Amniotic epithelial cell (primary cell): ENCODE data around the gene RNGTT.
"Not testable (repeated sequence)": the region's sequence is repeated elsewhere in the genome, so short reads cannot be mapped to it uniquely, and the experiment has no call there.

Experiments used
- DNase-seq: peaks from one replicate; pipeline ENCODE4 v3.0.0-alpha.2; 2010; ENCODE audit warnings: low read depth

Gene RNGTT

DNA sequence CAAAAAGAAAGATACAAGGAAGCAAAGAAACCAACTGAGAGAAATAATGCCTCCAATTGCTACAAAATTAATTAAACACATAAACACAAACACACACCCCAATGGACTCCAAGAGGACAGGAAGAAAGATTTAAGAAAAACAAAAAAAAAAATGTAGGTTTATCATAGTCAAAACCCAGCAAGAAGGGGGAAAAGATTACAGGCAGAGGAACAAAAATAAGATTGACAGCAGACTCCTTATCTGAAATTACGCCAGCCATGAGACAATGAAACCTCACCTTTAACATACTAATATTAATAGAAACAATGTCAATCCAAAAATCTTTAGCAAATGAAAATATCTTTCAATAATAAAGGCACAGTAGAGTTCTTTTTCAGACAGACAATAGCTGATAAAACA lies 155.8 kb downstream of the RNGTT start:
- peak; percentile 7 for DNase-seq

DNA sequence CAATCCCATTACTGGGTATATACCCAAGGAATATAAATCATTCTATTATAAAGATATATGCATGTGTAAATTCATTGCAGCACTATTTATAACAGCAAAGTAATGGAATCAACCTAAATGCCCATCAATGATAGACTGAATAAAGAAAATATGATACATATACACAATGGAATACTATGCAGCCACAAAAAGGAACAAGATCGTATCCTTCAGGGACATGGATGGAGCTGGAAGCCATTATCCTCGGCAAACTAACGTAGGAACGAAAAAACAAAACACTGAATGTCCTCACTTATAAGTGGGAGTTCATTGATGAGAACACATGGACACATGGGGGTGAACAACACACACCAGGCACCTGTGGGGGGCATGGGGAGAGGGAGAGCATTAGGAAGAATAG lies 156.7 kb downstream of the RNGTT start:
- no peak for DNase-seq

DNA sequence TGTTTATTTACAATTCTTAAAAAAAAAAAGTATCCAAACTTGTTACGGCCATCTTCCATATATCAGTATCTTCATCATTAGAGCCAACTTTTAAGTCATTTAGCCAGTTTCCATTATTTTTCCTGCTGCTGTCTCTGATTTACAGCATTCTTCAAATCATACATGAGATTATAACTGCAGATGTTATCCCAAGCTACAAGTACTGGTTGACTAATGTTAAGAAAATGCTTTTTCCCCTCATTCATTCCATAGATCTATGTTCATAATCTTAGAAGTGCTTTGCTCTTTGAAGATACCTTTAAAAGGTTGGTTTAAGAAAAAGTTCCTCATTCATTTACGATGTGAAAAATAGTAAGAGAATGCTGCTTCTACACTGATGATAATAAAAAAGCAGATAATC lies 158.7 kb downstream of the RNGTT start:
- peak; percentile 67 for DNase-seq

DNA sequence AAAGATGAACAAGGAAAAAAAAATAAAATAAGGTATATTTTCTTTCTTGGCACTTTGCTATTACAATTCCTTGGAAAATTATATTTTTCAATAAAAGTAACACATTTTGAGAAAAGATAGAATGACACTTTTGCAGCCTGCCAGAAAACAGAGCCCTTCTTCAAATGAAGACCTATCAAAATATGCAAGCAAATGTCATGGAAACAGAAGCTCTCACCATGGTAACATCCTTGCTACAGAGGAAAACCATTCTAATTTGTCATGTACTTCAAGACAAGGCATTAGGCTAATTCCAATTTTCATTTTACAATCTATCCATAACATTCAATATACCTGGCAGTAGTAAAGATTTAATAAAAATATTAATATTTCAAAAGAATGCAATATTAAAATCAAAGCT lies 177.9 kb downstream of the RNGTT start:
- DNase-seq, result peak; percentile 22

DNA sequence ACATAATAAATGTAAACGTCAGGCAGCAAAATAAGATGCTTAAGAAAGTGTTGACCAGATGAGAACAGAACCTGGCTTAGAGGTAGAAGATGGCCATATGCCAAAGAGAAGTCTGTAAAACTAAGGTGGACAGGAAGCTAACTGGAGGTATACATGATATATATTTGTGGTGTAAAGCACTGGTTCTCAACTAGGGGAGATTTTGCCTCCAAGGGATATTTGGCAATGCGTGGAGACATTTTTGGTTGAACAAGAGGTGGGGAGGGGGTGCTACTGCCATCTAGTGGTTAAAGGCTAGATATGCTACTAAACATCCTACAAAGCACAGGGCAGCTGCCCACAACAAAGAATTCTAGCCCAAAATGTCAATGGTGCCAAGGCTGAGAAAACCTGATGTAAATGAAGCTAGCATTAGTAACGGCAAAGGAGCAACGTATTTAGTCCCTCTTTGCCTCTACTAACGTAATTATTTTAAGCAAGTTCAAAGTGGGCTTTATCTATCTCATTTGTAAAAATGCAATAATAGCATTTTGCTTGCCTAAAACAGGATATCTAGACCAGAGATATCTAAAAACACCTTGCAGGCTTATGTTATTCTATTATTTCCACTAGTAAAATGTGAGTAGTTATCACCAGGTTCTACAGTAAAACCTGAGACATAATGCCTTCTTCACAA lies 182.6 kb downstream of the RNGTT start:
- peak; percentile 64 for DNase-seq

DNA sequence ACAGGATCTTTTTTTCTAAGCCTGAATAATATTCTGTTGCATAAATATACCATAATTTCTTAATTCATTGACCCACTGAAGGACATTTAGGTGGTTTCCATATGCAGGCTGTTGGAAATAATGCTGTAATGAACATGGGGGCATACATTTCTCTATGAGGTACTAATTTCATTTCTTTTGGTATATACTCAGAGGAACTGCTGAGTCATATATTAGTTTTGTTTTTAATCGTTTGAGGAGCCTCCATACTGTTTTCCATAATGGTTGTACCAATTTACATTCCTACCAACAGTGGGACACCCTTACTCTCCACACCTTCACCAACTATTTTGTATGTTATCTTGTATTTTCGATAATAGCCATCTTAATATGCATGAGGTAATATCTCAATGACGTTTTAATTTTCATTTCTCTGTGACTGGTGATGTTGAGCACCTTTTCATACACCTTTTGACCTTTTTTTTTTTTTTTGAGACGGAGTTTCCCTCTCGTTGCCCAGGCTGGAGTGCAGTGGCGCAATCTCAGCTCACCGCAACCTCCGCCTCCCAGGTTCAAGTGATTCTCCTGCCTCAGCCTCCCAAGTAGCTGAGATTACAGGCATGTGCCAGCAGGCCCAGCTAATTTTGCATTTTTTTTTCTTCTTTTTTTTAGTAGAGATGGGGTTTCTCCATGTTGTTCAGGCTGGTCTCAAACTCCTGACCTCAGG lies 187.4 kb downstream of the RNGTT start:
- DNase-seq, result no peak

DNA sequence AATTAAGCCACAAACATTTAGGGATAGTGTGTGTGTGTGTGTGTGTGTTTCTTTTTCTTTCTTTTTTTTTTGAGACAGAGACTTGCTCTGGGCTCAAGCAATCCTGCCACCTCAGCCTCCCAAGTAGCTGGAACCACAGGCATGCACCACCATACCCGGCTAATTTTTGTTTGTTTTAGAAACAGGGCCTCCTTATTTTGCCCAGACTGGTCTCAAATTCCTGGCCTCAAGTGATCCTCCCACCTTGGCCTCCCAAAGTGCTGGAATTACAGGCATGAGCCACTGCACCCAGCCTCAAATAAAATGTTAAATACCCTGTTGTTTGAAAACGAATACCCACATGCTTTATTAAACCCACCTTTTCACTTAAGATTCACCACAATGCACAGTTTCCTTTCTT lies 195.3 kb downstream of the RNGTT start:
- DNase-seq, result not testable (repeated sequence)

DNA sequence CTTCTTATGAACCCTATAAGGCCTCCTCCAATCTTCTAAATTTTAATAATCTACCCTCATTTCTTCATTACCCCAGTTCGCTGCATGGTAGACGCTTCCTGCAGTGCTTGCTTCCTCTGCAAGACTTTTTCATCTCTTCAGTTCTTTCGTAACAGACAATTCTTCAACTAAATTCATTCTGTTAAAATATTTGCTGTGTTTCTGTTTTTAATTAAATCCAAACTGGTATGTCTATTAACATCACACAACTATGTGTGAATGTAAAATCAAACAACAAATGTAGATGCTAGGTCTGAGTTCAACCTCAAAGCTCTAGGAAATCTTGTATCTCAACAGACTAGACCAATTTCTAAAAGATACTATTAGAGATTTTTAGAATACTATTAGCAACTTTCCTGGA lies 199.3 kb downstream of the RNGTT start:
- no peak for DNase-seq

DNA sequence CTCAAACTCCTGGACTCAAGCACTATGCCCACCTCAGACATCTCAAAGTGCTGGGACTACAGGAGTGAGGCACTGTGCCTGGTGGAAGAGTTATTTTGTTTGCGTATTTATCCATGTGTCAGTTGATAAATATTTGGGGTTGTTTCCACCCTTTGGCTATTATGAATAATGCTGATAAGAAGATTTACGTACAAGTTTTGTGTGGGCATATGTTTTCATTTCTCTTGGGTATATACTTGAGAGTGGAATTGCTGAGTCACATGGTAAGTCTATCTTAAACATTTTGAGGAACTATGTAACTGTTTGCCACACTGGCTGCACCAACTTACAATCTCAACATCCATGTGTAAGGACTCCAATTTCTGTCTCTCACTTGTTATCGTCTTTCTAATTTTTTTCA lies 200.3 kb downstream of the RNGTT start:
- peak; percentile 73 for DNase-seq

DNA sequence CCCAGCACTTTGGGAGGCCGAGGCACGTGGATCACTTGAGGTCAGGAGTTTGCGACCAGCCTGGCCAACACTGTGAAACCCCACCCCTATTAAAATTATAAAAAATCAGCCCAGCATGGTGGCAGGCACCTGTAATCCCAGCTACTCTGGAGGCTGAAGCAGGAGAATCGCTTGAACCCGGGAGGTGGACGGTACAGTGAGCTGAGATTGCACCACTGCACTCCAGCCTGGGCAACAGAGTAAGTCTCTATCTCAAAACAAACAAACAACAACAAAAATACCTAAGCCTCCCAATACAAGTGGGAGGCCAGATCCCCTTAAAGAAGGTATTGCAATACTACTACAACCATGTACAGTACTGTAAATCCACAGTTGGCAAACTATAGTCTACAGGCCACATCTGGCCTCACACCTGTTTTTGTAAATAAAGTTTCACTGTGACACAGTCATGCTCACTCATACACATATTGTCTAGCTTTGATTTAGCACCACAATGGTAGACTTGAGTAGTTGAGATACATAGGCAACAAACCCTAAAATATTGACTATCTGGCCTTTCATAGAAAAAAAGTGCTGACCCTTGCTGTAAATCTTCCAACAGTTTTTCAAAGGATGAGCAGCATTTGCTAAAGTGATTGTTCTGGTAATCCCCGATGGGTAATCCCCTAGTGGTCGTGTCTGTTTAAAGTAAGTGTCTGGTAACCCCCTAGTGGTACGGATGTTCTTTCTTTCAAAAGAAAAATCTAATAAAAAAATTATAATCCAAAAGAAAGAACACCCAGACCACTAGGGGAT lies 202.0 kb downstream of the RNGTT start:
- no peak for DNase-seq

DNA sequence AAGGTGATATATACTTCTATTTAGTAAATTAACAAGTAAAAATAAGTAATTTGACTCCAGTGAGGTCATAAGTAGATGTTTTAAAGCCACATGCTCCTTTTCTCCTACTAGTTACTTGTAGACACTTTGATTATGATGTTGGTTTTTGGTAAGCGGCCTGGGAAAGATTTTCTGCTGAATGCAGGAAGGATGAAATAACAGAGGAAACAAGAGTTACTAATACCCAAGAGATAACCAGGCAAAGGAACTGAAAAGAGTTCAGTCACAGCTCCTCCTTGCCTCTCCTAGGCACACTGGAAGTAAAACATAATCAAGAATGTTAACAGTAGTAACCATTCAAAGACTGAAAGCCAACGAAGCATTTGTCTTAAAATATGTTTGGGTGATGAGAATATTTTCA lies 203.3 kb downstream of the RNGTT start:
- DNase-seq, result no peak

DNA sequence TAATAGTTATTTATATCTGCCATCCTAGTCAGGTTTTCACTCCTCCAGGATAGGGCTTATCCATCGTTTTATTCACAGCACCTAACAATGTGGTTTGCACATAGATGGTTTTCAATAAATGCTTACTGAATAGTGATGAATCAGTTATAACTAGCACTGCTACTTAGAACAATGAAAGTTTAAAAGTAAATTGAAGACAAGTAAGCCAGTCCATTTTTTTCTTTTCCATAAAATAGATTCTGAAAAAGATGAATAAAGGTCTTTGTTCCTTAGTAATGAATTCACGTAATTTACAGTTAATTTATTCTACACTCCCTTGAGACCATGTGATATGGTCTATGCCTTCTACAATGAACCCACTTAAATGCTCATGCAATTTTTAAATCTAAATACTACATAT lies 212.5 kb downstream of the RNGTT start:
- DNase-seq, result no peak

DNA sequence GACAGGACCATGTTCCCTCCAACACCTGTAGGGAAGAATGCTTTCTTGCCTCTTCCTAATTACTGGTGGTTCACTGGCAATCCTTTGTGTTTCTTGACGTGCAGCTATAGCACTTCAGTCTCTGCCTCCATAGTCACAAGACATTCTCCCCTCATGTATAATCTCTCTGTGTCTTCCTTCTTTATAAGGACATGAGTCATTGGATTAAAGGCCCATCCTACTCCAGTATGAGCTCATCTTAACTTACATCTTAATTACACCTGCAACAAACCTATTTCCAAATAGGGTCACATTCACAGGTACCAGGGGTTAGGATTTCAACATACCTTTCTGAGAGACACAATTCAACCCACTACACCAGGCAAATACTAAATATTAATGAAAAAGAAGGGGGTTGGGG lies 213.6 kb downstream of the RNGTT start:
- no peak for DNase-seq

DNA sequence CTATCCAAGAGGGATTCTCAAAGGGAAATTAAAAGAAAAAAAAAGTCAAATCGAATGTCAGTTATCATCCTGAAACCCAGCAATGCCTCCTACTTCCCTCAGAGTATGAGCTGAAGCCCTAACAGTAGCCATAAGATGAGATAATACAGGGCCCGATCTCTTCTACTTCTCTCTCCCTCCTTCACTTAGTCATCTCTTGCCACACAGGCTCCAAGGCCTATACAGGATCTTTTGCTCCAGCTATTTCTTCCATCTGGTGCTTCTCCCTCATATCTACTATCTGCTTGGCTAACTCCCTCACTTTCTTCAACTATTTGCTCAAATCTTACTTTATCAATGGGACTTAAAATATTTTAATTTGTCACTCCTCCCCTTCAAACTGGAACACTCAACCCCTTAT lies 215.3 kb downstream of the RNGTT start:
- peak; percentile 80 for DNase-seq

DNA sequence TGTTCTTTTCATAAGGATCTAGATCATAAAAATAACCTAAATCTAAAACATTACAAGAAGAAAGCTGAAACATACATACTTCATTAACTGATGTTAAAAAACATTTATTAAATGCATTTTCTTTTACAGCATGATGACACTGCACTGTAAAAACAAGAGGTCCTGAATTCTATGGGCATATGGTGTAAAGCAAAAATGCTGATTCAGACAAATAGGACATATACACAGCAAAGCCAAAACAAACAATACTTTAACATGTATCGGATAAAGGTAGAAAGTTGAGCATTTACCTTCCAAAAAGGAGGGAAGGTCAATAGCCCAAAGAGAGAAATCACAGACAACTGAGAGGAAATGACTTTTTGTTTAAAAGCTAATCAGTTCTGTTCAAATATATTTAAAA lies 221.5 kb downstream of the RNGTT start:
- DNase-seq, result no peak

DNA sequence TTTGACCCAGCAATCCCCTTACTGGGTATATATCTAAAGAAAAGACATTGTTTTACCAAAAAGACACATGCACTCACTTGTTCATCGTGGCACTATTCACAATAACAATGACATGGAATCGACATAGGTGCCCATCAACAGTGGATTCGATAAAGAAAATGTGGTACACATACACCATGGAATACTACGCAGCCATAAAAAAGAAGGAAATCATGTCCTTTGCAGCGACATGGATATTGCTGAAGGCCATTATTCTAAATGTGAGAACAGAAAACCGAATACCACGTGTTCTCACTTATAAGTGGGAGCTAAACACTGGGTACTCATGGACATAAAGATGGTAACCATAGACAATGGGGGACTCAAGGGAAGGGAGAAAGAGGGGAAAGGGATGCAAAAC lies 222.3 kb downstream of the RNGTT start:
- DNase-seq, result no peak

DNA sequence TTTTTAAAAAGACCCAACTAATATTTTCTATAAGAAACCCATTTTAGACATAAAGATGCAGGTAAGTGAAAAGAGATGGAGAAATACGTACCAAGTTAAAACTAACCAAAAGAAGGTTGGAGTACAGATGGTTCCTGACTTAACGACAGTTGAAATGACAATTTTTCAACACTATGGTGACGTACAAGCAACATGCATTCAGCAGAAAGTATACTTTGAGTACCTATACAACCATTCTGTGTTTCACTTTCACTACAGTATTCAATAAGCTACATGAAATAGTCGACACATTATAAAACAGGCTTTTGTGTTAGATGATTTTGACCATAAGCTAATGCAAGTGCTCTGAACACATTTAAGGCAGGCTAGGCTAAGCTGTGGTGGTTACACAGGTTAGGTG lies 228.9 kb downstream of the RNGTT start:
- DNase-seq, result no peak

DNA sequence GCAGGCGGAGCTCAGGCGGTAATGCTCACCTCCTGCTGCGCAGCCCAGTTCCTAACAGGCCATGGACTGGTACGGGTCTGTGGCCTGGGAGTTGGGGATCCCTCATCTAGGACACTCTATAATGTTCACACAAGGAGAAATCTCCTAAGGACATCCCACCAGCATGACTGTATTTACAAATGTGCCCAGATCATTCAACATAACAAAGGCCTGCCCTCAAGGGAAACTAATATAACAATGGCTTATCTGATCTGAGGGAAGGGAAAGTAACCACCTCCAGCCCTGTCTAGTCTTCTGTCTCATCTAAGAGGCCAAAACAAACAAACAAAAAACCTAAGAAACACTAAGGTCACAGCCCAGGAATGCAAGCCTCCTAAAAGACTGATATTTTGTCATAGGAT lies 232.8 kb downstream of the RNGTT start:
- DNase-seq, result peak; percentile 7

DNA sequence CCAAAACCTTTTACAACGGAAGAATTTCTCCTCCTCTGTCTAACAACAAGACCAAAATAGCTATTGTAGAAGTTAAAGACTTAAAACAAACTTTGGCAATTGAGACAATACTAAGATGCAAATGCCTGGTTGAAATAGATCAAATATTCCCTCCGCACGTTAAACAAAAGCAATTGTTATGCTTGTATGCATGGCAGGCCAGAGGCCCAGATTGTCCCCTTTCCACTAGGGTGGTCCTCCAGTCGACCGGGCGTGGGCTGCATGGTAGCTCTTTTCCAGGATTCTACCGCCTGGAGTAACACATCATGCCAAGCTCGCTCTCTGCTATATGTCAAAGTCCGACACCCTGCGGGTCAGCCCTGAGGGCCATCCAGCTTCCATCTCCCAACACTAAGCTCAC lies 234.7 kb downstream of the RNGTT start:
- DNase-seq, result no peak

DNA sequence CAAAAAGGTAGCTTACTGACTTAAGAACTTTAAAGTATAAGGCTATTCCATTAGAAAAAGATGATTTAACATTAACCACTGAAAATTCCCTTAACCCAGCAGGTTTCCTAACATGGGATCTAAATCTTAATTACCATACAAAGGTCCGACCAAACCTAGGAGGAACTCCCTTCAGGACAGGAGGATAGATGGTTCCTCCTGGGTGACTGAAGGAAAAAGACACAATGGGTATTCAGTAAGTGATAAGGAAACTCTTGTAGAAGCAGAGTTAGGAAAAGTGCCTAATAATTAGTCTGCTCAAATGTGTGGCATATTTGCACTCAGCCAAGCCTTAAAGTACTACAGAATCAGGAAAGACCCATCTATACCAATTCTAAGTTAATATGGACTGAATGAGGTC lies 237.0 kb downstream of the RNGTT start:
- DNase-seq, result not testable (repeated sequence)

DNA sequence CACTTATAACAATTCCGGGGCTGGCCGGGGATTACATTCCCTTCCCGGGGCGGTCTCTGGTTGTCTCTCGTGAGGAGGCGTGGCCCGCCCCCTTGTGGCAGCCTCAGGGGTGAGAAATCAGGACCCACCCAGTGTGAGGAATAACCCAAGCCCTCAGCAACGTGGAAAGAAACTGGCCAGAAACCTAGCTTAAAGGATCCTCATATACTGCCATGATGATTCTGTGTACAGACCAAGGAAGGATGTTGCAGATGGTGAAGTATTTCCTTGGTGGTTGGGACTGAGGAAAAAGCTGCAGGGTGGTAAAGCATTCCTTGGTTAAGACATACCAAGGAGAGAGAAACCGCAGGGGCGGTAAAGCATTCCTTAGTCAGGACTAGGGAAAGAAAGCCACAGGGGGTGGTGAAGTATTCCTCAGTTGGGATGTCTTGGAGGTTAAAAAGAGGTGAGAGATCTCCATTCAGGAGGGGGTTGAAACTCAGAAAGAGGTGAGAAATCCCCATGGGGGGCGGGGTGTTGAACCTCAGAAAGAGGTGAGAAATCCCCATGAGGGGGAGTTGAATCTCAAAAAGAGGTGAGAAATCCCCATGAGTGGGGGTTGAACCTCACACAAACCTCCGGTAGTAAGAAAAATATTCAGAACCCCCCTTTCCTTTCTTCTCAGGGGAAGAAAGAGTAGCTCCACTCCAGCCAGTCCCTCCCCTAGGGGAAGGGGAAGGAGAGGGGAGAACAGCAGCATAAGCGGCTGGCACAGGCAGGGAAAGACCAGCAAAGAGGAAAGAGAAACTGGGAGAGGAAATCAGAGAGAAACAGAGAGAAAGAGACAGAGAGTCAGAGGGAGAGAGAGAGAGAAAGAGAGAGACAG lies 238.1 kb downstream of the RNGTT start:
- peak; percentile 95 for DNase-seq

DNA sequence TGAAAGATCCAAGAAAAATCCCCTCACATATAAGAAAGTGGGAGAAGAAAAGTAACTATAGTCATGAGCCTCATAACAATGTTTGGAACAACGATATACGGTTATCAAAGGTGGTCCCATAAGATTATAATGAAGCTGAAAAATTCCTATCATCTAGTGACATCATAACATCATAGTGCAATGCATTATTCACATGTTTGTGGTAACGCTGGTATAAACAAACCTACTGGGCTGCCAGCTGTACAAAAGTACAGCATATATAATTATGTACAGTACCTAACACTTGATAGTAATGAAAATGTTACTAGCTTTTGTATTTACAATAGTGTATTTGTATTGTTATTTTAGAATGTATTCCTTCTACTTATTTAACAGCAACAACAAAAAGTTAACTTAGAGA lies 240.7 kb downstream of the RNGTT start:
- DNase-seq, result peak; percentile 74
